ENCODE data around the gene PGA4.
"Not testable (repeated sequence)": the region's sequence is repeated elsewhere in the genome, so short reads cannot be mapped to it uniquely, and the experiment has no call there.

The PGA4 gene

DNA sequence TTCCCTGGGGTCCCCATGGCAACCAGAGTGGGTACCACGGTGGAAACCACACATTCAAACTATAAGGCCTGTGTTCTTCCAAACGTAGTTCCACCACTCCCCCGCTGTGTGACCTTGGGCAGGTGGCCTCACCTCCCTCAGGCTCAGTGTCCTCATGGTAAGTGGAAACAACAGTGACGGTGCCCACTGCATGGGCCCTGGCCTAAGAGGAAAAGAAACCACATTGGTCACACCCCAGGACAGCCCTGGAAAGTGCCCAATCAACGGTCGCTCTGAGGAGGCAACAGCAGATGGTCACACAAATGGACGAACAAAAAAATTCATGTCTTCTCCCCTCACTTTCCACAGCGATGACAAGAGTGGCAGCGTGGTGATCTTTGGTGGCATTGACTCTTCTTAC is 25.9 kb downstream of the PGA4 start:
- not testable (repeated sequence) for FAIRE-seq; DNase-seq (ENCODE audit: low spot score)

- FAIRE-seq; DNase-seq (ENCODE audit: low spot score): not testable (repeated sequence)
Measured at GRCh38 chr11:61249201-61249600, 27.1 kb downstream of the PGA4 start.

- not testable (repeated sequence) for DNase-seq (ENCODE audit: low spot score); FAIRE-seq
Measured at GRCh38 chr11:61250796-61251765, 28.9 kb downstream of the PGA4 start.

DNA sequence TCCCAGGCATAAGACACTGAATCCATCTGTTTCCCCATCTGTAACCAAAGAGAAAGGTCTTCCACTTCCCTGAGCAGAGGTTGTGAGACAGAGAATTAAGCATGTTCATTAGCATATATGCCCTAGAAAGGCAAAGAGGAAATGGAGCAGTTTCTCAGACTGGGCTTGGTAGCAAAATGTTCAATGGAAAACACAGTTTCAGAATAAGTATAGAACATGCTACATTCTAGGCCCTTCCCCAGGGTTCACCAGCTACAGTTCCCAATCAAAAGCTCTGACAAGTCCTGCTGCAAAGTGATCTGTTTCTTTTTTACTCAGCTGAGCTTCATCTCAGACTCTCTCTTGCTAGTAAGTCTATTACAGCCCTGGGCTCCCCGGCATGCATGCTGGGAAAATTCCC is 30.2 kb downstream of the PGA4 start:
- FAIRE-seq; DNase-seq (ENCODE audit: low spot score): not testable (repeated sequence)

DNA sequence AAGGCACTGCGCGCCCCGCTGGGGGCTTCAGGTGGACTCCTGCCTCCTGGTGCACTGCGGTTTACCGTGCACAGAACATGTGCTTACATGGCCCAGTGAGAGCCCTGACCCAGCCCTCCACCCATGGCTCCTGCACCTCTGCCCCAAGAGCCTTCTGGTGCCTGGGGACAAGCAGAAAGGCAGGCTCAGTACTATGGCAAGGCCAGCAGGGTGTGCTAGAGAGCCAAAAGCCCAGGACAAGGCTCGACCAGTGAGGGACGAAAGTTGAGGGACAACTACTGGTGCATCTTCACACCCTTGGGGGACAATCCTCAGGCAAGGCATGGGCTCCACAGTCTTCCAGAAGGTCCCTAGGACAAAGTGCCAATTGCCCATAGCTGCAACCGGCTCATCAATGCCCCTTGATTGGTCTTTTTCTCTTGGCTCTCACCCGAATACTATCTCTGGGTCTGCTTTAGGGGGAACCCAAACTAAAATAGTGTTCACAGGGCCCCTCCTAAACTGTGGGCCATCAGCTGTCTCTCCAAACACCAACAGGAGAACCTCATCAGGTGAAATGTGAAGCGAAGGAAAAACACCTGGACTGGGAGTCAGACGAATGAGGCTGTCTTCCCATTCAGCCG is 32.4 kb downstream of the PGA4 start:
- DNase-seq (ENCODE audit: low spot score) (peak; percentile 81), FAIRE-seq (no peak)

- no peak for FAIRE-seq
- no peak for DNase-seq (ENCODE audit: low spot score)
Measured at GRCh38 chr11:61256710-61257482, 34.7 kb downstream of the PGA4 start.

DNA sequence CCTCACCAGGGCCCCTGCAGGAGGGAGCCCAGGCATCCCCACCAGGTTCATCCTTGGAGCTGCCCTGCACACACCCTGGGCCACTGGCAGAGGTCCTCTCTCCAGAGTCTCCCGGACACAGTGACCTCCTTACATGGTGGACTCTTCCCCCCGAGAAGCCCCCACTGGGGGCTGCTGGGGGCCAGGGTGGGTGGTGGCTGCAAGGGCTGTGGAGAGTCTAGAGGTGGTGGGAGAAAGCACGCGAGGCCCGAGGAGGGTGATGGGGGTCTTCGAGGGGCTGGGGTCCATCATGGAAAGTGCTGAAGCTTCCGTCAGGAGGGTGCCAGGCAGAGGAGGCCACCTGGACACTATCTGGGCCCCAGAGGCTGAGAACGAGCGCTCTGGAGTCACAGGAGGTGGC is 36.4 kb downstream of the PGA4 start:
- FAIRE-seq (no peak), DNase-seq (ENCODE audit: low spot score) (no peak)

DNA sequence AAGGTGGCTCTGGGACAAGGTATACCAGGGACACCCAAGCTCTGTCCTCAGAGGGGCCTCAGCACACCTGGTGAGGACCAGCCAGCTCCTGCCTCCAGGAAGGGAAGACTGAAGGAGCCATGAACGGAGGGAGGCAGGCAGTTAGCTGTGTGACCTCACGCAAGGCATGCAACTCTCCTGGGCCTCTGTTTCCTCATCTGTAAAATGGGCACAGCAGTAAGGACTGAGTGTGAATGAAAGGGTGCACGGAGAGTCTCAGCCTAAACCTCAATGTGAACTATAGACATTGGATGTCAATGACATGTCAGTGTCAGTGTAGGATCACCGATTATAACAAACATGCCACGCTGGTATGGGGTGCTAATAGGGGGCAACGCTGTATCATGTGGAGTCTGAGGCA is 37.2 kb downstream of the PGA4 start:
- DNase-seq (ENCODE audit: low spot score) (no peak), FAIRE-seq (no peak)

DNA sequence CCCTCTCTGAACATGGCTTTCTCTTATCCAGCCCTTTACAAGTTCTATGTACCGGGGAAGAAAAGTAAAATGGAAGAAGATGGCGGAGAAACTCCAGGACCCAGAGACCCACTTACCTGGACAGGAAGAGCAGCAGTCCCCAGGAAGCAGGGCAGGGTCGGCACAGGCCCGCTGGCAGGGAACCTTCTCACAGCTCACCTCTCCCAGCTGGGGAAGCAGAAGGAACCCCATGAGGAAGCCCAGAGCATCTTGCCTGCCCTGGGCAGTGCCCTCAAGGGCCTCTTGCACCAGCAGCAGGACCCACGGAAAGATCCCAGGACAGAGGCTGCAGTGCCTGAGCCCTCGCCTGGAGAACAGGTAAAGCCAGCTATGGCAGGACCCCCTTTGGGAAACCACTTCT is 42.2 kb downstream of the PGA4 start:
- DNase-seq (ENCODE audit: low spot score), result no peak
- FAIRE-seq, result no peak

- no peak for DNase-seq (ENCODE audit: low spot score)
Measured at GRCh38 chr11:61264795-61265194, 42.6 kb downstream of the PGA4 start.

DNA sequence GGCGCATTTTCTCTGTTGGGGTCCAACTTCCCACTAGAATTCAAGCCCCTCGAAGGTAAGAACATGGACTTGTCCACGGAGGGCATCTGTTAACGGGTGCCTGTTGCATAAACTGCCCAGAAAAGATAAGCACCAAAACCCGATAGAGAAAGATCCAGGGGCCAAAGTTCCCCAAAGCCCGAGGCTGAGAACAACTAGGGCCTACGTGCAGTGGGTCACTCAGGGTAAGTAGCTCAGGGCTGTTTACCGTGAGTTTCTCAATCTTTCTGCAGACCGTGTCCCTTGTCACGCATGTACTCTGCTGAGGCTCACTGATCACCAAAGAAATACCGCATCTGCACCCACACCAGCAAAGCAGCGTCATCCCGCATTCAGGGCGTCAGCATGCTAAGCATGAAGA is 43.2 kb downstream of the PGA4 start:
- DNase-seq (ENCODE audit: low spot score) (no peak), FAIRE-seq (no peak)

More at GRCh38 chr11:61264795-61265194, 42.6 kb downstream of the PGA4 start:
- FAIRE-seq, result no peak

GRCh38 chr11:61266602-61267001 is 44.5 kb downstream of the PGA4 start:
- no peak for FAIRE-seq
- no peak for DNase-seq (ENCODE audit: low spot score)

DNA sequence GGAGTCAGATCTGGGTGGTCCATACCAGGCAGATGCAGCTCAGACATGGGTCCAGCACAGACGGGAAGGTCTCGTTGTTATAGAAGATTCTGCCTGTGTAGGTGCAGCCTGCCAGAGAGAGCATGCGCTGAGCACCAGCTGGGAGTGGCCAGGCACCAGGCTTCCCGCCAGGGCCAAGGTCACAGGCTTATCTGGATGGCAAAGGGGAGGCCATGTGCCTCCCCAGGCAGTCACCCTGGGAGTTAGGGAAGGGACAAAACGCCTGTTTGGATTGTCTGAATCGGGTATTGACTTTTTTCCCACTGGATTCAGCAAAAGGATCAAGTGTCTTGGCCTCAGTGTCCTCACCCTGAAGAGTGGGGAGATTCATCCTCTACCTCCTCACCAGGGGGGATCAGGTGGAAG is 45.3 kb downstream of the PGA4 start:
- no peak for DNase-seq (ENCODE audit: low spot score)
- no peak for FAIRE-seq

DNA sequence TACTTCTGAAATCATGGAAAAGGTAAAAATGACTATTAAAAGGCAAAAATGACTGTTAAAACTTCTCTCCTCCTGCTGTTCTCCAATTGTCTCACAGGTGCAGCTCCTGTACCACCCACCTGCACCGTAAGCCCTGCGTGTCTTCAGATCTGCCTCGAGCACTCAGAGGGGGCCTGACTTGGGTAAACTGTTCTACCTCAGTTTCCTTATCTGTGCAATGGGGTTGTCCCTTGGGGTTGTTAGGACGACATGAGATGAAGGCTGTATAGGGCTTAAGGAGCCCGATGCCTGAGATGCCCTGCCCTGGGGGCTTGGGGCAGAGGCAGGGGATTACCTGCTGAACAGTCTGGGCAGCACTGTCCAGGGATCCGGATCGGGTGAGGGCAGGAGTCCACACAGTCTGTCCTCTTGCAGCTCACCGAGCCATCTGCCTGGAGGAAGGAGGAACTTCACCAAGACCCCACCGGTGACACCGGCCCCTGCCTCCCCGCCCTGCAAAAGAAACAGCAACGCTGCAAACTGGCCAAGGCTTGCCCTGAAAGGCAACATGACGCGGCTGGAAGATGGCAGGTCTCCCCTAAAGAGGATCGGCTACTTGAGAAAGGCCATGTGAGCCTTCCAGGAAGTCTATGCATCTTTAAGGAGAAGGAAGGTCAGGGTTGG is 46.6 kb downstream of the PGA4 start:
- no peak for FAIRE-seq
- no peak for DNase-seq (ENCODE audit: low spot score)

- no peak for DNase-seq (ENCODE audit: low spot score)
- no peak for FAIRE-seq
Measured at GRCh38 chr11:61270354-61271076, 48.4 kb downstream of the PGA4 start.

- FAIRE-seq, result no peak
- no peak for DNase-seq (ENCODE audit: low spot score)
Measured at GRCh38 chr11:61272731-61273130, 50.6 kb downstream of the PGA4 start.

DNA sequence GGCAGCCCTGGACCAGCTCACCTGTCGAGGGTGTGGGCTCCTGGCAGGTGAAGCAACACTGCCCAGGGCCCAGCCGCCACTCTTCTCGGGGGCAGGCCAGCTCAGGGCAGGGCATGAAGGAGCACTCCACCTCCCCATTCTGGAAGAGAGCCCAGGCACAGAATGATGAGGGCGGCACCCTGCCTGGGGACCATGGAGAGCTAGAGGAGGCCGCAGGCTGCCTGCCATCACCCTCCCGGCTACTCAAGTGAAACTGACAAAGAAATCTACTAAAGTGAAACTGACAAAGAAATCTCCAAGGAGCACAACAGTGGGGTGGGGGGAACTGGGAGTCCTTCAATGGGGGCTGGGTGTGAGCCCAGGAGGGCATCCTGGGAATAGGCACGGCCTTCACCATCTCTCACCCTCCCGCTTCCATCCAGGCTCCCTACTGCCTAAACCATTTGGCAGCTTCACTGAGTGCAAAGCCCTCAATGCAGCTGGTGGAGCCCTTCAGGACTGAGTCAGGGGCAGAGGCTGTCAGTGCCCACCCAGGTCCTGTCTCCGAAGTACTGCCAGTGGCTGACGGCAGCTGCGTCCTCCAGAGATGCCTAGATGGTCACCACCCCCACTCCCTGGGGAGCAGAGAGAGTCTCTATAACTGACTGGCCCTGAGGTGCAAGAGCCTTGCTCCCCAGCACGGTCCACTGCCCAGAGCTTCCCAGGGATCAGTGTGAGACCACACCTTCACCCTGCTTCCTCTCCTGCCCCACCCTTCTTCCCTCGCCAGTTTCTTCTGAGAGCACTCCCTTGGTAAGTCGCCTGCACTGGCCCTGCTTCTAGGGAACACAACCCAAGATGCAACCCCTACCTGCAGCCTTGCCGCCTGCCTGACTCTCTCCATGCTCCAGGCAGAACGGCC is 51.3 kb downstream of the PGA4 start:
- FAIRE-seq (no peak), DNase-seq (ENCODE audit: low spot score) (no peak)

- FAIRE-seq, result no peak
- DNase-seq (ENCODE audit: low spot score), result no peak
Measured at GRCh38 chr11:61274084-61274483, 51.9 kb downstream of the PGA4 start.

GRCh38 chr11:61275191-61275590 is 53.0 kb downstream of the PGA4 start:
- no peak for FAIRE-seq
- DNase-seq (ENCODE audit: low spot score), result no peak

Measured in urothelium cell line (cell line).